Left ventricle myocardium inferior (tissue), 1 donor: ENCODE data around the gene SARM1. TPM values are rescaled to one million over a fixed set of nuclear protein-coding genes. Genes with fewer than 3 reads are reported as not detected.

ENCODE experiments used
- DNase-seq: peaks from one replicate; pipeline ENCODE4 v3.0.0-alpha.2; 2020
- H3K27ac ChIP-seq: fragments of 200-600 bp; replicated peaks from 2 replicates; pipeline ENCODE4 v1.8.0; 2021
- H3K27me3 ChIP-seq: fragments of 200-600 bp; 2 replicates; pipeline ENCODE4 v1.8.0; 2021; ENCODE audit warnings: low read depth
- H3K36me3 ChIP-seq: fragments of 200-600 bp; 2 replicates; pipeline ENCODE4 v1.8.0; 2021
- H3K4me1 ChIP-seq: fragments of 200-600 bp; 2 replicates; pipeline ENCODE4 v1.8.0; 2021
- H3K4me3 ChIP-seq: fragments of 200-600 bp; 2 replicates; pipeline ENCODE4 v1.8.0; 2021; ENCODE audit warnings: mild to moderate bottlenecking, moderate library complexity
- H3K9me3 ChIP-seq: fragments of 200-600 bp; replicated peaks from 2 replicates; pipeline ENCODE4 v1.8.0; 2021
- intact Hi-C: fragments of 100-400 bp; cut with micrococcal nuclease; formaldehyde crosslinking; loops from one replicate; pipeline ENCODE4 v1.11.0; 2022
- total RNA-seq: library from RNA; stranded (reverse); fragmentation: NEBNext Ultra II Directional; extraction: Animal tissue kit (Norgen Biotek cat#: 25700); gene quantifications from one replicate; pipeline ENCODE4 v1.2.1, GENCODE V29; 2021
- TF ChIP-seq, protein P1 (sequence below): fragments of 200-600 bp; IDR thresholded peaks from 2 replicates; pipeline ENCODE4 v1.8.0; 2021; ENCODE audit warnings: antibody characterized with exemption, mild to moderate bottlenecking, borderline replicate concordance
- donor health status: DM: no; HTN: yes; CAD: no; lungs with severe emphysema.

The SARM1 gene
- total RNA-seq, 1 donor from 2014 or later = 5.1 TPM

GRCh38 chr17:28407130-28407973 lies 35.9 kb downstream of the SARM1 start:
- DNase-seq = no peak
- TF ChIP-seq, protein P1, sequence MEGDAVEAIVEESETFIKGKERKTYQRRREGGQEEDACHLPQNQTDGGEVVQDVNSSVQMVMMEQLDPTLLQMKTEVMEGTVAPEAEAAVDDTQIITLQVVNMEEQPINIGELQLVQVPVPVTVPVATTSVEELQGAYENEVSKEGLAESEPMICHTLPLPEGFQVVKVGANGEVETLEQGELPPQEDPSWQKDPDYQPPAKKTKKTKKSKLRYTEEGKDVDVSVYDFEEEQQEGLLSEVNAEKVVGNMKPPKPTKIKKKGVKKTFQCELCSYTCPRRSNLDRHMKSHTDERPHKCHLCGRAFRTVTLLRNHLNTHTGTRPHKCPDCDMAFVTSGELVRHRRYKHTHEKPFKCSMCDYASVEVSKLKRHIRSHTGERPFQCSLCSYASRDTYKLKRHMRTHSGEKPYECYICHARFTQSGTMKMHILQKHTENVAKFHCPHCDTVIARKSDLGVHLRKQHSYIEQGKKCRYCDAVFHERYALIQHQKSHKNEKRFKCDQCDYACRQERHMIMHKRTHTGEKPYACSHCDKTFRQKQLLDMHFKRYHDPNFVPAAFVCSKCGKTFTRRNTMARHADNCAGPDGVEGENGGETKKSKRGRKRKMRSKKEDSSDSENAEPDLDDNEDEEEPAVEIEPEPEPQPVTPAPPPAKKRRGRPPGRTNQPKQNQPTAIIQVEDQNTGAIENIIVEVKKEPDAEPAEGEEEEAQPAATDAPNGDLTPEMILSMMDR = no peak
- intact Hi-C loops = no loop called here
- Histone ChIP-seq H3K27me3 (peaks cover 40% of the 10 kb centered on the region), H3K27ac (no peak overlapping the region), H3K9me3 (no peaks in the 10 kb centered on the region), H3K36me3 (peaks cover under 1% of the 10 kb centered on the region), H3K4me1 (peaks cover 23% of the 10 kb centered on the region), H3K4me3 (no peak overlapping the region)

DNA sequence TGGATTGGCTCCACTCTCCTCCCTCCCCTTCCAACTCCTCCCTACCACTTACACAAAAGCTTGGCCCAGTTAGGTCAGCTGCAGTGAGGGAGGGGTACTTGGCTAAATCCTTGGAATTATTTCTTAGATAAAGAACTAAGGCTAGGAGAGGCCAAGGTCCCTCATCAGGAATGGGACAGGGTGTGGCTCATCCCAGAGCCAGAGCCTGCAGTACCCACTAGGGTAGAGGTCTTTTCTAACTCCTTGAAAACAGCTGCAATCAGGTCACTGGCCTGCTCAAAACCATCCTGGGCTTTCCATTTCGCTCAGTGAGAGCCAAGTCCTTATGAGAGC lies 36.4 kb downstream of the SARM1 start:
- no peaks in the 10 kb centered on the region for H3K36me3 ChIP-seq
- no peak for DNase-seq
- no peak overlapping the region for H3K27ac ChIP-seq
- peaks cover 23% of the 10 kb centered on the region for H3K4me1 ChIP-seq
- intact Hi-C loops = no loop called here
- H3K4me3 ChIP-seq = no peak overlapping the region
- peaks cover 41% of the 10 kb centered on the region for H3K27me3 ChIP-seq
- TF ChIP-seq, protein P1 = no peak
- no peaks in the 10 kb centered on the region for H3K9me3 ChIP-seq

DNA sequence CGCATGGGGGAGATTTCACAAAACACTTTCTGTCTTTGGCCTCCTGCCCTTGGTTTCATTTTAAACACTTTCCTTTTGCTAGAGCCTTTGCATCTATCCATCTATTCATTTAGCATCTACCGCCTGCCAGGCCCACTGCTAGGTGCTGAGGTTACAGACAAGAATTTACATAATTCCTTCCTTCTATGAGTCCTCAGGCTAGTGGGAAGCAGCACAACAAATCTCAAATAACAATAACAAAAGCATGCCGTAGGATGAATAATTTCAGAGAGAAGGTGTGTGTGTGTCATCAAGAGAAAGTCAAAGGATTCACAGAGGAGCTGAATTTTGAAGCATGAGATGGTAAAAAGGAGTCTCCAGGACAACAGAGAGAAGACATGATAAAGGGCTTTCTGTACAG lies 40.6 kb downstream of the SARM1 start:
- no peak for DNase-seq
- Histone ChIP-seq H3K27me3 (peaks cover 34% of the 10 kb centered on the region), H3K27ac (no peak overlapping the region), H3K4me1 (peaks cover 5% of the 10 kb centered on the region), H3K36me3 (no peaks in the 10 kb centered on the region), H3K9me3 (no peaks in the 10 kb centered on the region), H3K4me3 (no peak overlapping the region)
- intact Hi-C loops = no loop called here
- TF ChIP-seq, protein P1 = no peak

GRCh38 chr17:28413804-28414203 lies 42.3 kb downstream of the SARM1 start:
- H3K27ac ChIP-seq = no peak overlapping the region
- TF ChIP-seq, protein P1 = no peak
- peaks cover 5% of the 10 kb centered on the region for H3K4me1 ChIP-seq
- H3K9me3 ChIP-seq = no peaks in the 10 kb centered on the region
- no peak for DNase-seq
- intact Hi-C loops = no loop called here
- H3K4me3 ChIP-seq = no peak overlapping the region
- peaks cover 32% of the 10 kb centered on the region for H3K27me3 ChIP-seq
- no peaks in the 10 kb centered on the region for H3K36me3 ChIP-seq

GRCh38 chr17:28415886-28416285 lies 44.4 kb downstream of the SARM1 start:
- peaks cover 33% of the 10 kb centered on the region for H3K27me3 ChIP-seq
- TF ChIP-seq, protein P1 = no peak
- no peak for DNase-seq
- H3K4me1 ChIP-seq = peaks cover 5% of the 10 kb centered on the region
- intact Hi-C loops = no loop called here
- no peak overlapping the region for H3K27ac ChIP-seq
- H3K4me3 ChIP-seq = no peak overlapping the region
- H3K36me3 ChIP-seq = no peaks in the 10 kb centered on the region
- no peaks in the 10 kb centered on the region for H3K9me3 ChIP-seq
